ENCODE data around the gene MRTFA.
A peak's percentile ranks its signal among the peaks of the same experiment; 100 is the strongest.

Gene MRTFA

DNA sequence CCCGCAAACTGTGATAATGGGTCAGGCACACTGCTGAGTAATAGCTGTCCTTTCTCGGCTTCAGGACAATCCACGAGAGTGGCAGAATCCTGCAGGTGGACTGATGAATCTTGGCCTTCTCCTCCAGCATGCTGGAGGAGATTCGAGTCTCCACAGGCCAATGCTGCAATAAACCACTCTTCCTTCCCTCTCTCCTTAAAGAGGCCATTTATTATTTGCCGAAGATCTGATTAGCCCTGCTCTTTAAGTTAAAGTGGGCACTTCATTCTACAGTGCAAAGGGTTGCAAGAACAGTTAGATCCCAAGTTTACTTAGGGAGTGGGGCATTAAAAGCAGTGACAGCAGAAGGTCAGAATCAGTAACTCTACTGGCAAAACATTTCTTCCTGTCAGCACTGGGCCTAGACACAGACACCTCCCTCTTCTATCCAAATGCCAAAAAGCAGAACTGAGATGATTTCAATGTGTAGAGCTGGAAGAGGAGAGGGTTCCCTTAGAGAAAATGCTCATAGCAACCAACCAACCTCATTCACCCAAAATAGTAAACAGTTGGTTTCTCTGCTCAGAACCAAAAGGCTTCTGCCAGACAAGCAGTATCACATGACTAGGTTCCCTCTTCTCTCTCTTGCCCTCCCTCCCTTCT lies 144.4 kb downstream of the MRTFA start:
- no peak for DNase-seq (ENCODE audit: low spot score)

DNA sequence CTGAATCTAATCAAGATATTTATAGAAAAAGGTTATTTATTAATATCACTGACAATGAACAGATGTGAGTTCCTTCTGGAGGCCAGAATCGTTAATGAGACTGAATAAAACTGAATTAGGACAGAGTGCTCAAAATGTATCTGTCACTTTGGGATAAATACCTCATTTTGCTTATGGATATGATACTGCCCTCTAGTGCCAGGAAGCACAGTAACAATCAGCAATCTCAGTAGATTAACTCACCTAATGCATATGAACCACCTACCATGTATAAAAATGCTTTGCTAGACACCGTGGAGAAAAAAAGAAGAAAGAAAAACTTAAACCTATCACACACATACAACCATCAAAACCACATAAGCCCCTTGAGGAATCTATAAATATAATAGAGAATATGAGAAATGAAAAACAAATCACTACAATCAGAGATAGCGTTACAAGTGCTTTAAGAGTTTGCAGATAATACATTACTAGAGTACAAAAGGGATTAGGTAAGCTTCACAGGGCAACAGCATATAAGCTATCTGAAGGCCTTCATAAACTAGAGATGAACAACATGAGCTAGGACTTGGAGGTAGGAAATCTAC lies 148.8 kb downstream of the MRTFA start:
- peak; percentile 40 for DNase-seq (ENCODE audit: low spot score)

DNA sequence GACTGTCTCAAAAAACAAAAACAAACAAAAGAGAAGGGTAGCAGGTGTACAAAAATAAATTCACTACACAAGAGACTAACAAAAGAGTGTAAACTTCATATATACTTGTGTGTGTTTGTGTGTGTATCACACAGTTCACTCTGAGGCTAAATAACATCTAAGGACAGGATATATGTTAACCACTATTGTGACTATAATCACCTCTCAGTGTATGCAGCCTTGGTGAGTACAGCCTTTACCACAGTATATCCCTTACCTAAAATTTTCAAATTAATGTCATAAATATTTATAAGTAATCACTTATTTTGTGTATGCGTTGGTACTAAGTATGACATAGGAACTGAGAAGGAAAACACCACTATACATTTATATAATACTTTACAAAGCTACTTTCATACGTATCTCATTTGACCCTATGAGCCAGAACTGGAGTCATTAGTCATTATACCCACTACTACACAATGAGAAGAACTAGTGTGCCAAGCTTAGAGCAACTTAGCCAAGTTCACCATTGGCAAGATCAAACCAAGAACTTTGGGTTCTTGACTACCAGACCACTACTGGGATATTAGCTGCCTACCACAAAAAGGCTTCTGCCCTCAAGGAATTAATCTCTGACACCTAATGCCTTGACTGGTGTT lies 149.4 kb downstream of the MRTFA start:
- DNase-seq (ENCODE audit: low spot score), result no peak

DNA sequence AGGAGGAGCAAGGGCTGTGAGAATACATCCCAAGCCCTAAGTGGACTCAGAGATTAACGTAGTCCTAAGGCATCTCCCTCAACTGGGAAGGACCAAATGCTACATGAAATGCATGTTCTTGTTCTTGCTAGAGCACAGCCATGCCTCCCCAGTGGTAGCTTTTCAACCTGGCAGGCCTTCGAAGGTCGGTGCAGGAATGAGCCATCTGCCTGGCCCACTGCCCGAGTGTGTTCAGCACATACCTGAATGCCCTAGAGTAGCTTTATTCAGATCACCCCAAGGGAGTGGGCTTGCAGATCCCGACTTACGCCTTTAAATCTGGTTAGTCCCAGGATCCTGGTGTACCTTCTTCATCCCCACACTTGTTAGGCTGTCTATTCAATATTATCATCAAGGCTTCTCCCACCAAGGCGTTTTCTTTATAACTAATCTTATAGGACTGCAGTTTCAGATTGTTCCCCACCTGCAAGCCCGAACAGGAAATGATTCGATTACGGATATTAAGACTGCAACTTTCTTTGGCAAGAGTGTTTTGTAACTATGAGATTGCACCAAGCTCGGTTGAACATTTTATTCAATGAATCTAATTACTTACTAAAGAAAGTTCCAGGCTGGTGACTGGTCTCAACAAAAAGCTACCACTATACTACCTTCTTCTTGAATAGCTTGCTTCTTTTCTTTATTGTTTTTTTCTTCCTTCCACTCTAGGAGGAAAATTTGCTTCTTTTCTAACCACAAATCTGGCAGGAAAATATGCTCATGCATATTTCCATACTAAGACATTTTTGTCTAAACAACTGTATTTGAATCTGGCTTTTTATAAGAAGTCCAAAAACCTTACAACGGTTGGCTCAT lies 150.5 kb downstream of the MRTFA start:
- DNase-seq (ENCODE audit: low spot score), result no peak

DNA sequence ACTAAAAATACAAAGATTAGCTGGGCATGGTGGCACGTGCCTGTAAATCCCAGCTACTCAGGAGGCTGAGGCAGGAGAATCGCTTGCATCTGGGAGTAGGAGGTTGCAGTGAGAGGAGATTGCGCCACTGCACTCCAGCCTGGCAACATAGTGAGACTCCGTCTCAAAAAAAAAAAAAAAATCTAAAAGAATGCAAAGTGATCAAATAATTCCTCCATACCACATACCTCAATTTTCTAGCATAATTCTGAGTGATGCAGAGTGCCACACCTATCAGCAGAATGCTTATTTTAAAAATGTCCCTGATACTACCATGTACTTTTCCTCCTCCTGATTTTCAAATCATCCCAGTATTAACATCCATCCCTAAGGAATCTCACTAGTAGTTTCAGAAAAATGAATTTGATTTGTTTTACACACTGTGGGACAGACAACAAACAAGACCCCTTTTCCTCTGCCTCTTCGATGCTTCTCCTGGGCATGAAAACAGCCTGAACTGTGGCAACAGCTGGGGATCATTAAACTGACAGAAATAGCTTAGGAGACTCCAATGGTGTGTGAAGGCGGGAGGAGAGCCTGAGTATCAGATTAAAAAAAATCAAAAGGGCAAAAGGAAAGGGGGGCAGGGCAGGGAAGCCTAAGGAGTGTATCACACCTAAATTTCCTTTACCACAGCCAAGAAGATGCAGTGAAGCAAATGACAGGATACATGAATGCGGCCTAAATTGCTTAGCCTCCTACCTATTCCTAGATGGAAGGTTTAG lies 151.4 kb downstream of the MRTFA start:
- DNase-seq (ENCODE audit: low spot score), result no peak

DNA sequence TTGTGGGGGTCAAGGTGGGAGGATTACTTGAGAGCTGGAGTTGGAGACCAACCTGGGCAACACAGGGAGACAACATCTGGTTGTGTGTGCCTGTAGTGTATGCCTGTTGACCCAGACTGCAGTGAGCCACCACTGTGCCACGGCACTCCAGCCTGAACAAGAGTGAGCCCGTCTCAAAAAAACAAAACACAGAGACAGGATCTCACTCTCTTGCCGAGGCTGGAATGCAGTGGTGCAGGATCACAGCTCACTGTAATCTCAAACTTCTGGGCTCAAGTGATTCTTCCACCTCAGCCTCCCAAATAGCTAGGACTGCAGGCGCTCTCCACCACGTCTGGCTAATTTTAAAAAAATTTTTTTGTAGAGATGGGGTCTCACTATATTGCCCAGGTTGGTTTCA lies 153.6 kb downstream of the MRTFA start:
- DNase-seq (ENCODE audit: low spot score), result no peak

DNA sequence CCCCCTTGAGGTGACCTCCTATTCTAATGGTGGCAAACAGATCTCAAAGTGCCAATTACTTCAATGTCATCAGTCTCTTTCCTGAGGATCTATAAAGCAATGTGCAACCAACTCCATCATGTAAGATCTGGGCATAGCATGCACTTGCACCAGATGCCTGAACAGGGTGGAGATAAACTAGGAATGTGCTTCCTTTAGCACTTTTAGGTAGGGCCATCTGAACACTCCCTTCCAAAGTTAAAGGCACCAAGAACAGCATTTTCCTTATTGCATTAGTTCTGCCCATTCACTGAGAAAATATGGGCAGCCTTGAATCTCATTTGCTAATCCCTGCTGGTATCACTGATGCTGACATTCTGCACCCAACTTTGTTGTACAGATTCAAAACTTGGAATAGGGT lies 154.1 kb downstream of the MRTFA start:
- DNase-seq (ENCODE audit: low spot score), result no peak

DNA sequence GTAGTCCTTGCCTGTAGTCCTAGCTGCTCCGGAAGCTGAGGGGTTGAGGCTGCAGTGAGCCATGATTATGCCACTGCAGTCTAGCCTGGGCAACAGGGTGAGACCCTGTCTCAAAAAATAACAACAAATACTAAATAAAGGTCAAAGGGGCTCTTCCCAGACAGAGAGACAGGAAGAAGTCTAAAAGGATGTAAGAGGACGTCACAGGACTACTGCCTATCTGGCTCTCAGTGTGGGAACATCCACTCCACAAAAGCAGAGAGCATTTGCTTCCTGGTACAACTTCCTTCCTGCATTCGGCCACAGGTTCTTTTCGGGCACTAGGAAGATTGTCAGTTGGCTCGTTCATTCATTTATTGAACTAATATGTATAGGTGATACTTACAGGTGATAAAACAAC lies 155.5 kb downstream of the MRTFA start:
- no peak for DNase-seq (ENCODE audit: low spot score)

DNA sequence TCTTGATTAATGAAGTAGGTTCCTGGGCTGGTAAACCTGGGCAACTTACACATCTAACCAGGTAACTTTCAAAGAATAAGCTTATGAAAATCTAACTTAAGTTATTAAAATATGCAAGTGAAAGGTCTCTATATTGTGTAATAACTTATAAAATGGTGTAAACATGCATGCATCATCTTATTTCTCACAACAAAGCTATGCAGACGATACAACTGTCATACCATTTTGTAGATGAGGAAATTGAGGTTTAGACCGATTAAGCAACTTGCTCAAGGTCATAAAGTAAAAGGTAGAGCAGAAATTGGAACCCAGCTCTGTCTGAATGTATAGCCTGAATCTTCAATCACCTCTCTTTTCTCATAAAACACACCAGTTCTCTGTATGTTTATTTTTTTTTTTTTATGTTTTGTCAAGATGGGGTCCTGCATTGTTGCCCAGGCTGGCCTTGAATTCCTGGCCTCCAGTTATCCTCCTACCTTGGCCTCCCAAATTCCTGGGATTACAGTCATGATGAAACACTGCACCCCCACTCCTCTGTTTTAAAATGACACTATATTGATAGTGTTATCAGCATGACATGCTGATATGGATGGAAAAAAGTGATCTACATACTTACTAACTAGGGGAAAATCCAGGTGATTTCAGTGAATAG lies 156.5 kb downstream of the MRTFA start:
- no peak for DNase-seq (ENCODE audit: low spot score)

DNA sequence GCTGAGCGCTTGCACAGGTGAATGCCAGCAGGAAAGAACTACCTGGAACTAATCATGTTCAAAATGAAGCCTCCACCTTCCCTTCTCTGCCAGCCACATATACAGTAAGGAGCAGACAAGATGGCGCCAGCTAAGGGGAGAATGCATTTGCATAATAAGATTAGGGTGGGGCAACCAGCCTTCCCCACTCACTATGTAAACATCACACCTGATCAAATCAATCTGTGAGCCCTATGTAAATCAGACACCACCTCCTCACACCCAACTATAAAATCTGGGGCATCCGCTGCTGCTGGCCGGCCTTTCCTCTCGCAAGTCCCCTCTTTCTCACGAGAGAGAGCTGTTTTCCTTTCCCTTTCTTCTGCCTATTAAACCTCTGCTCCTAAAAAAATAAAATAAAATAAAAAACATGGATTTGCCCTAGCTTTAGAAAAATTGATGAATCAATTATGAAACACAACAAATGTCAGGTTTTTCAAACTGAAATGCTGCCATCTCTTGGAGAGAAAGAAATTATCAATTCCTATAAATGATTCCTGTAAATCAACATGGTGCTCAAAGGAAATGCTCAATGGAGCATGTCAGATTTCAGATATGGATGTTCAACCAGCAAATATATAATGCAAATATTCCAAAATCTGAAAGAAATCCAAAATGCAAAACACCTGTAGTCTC lies 157.3 kb downstream of the MRTFA start:
- no peak for DNase-seq (ENCODE audit: low spot score)

DNA sequence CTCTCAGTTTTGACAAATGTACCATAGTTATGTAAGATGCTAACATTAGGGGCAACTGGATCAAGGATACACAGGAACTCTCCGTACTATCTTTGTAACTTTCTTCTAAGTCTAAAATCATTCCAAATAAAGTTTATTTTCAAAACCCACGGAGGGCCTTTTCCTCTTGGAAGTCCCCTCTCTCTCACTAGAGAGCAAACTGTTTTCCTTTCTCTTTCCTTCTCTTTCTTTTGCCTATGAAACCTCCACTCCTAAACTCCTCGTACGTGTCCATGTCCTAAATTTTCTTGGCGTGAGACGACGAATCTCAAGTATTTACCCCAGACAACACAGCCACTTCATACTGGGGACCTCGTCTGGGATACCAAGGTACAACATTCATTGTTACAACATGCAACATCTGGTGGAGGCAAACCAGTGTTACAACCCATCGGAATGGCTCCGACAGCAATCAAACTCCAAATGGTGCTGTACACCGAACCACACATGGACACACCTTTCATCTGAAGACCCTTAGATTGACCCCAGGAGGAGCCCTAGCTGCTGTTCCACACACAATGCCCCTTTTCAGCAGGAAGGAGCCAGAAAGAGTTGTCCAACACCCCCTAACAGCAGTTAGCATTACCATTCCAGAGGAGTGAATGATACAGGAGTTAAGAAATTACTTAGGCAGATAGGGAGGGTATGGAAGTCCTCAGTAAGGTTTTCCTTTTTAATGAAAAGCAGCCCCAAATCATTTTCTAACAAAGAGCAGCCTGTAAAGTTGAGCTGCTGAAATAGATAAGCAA lies 158.0 kb downstream of the MRTFA start:
- DNase-seq (ENCODE audit: low spot score), result no peak

DNA sequence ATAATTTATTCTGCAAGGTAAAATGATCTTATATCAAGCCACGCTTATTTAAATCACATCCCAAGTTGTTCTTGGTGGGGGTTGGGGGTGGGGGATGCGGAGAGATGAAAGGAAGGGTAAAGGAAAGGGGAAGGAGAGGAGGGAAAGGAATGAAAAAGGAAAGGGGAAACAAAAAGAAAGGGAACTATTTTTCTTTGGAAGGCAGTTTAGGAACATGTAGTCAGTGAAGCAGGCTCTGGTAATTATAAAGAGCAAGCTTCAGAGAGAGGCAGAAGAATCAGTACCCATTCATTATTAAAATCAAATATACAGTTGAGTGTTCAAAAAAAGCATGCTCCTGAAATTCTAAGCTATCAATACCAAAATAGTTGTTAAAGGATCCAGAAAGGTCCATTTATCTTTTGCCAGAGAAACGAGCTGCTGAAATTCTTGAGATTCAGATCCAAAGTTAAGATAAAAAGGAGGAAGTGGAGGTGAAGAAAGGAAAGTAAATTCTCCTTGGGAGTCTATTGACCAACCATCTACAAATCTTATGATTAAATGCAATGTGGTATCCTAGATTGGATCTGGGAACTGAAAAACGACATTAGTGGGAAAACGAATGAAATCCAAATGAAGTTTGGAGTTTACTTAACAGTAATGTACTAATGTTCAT lies 158.7 kb downstream of the MRTFA start:
- DNase-seq (ENCODE audit: low spot score), result no peak

DNA sequence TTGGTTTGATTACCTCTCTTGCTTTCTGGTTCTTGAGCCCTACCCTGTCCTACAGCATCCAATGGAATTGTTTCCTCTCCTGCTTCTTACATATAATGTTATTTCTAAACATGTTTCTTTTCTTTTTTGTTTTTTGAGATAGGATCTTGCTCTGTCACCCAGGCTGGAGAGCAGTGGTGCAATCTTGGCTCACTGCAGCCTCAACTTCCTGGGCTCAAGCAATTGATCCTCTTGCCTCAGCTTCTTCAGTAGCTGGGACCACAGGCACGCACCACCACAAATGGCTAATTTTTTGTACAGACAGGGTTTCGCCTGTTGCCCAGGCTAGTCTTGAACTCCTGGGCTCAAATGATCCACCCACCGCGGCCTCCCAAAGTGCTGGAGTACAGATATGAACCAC lies 160.2 kb downstream of the MRTFA start:
- no peak for DNase-seq (ENCODE audit: low spot score)

DNA sequence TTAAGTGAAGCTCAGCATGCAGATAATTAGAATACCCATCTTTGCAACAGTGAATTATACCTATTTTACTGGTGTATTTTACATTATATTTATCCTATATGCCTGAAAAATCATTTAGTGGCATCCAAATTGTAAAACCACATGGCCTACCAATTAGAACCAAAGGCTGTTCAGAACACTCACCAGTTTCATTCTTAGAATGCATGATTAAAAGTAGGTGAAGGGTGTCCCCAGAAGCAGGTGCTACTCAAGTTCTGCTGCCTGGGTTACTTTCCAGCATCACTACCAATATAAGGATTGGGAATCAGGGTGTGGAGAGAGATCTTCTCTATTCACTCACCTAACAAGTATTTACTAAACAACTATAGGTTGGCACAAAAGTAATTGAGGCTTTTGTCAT lies 162.8 kb downstream of the MRTFA start:
- no peak for DNase-seq (ENCODE audit: low spot score)

DNA sequence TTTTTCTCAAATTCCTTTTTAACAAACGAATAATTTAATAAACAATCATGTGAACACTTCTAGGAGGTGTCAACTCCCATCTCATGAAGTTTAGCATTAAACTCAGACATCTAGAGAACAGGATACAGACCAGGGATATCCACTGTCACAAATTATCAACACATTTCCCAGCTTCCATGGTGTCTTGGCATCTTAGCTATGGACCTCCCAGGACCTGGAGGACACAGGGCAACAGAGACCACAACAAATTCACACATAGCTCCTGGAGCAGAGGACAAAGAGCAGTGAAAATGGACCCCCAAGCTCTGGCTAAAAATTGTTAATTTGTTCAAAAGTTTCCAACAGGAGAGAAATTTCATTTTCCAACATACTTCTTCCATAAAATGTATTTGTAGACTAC lies 163.9 kb downstream of the MRTFA start:
- DNase-seq (ENCODE audit: low spot score), result no peak

DNA sequence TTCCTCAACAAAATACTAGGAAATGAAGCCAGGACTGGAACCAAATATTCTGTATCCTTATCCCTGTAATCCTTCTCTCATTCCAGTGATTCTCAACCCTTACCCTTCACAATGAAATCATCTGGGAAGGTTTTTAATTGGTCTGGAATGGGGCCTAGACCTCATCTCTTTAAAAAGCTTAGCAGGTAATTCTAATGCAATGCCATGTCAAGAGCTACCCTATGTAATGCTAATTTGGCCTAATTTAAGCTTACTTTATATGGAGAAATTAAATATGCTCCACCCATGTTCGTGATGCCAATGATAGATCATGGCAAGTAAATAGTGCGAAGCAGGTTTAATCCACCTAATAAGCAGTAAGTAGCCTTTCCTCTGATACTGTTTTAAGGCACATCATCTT lies 164.5 kb downstream of the MRTFA start:
- DNase-seq (ENCODE audit: low spot score), result no peak

DNA sequence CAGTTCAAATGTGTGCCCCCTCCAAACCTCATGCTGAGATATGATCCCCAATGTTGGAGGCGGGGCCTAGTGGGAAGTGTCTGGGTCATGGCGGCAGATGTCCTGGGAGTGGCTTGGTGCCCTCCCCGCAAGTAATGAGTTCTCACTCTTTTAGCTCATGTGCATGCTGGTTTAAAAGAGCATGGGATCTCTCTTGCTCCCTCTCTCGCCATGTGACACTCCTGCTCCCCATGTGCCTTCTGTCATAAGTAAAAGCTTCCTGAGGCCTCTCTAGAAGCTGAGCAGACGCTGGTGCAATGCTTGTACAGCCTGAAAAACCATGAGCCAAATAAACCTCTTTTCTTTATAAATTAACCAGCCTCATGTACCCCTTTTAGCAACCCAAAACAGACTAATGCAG lies 167.3 kb downstream of the MRTFA start:
- DNase-seq (ENCODE audit: low spot score), result no peak

DNA sequence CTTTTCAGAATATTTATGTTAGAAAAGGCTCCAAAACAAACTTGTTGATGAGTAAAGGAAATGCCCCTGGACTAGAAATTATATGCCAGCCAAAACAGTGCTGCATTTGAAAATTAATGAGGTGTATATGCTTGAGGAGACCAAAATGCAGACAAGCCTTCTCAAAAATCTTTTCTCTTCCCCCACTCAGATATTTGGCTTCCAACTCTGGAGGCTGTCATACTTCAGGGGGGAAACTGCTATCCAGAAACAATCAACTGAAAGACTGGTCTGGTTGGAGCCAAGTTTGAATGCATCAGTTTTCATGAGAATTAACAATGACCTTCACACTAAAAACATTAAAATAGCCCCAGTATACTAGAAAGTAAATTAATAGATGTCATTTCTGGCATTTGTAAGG lies 167.9 kb downstream of the MRTFA start:
- DNase-seq (ENCODE audit: low spot score), result no peak

DNA sequence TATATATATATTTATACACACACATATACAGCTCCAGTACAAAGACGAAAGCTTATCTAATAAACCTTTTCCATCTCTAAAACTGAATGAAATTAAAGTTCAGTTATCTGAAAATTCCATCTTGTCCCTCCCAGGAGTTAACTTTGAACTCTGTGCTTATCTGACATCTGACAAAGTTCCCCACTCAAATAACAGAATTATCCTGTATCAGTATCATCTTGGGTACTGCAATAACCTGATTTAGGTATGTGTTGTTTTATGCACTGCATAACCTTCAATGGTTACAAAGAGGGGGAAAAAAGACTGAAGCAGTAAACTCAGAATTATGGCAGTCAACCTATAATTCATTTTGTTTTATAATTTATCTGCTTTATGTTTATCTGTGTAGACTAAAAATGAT lies 169.5 kb downstream of the MRTFA start:
- DNase-seq (ENCODE audit: low spot score), result no peak

DNA sequence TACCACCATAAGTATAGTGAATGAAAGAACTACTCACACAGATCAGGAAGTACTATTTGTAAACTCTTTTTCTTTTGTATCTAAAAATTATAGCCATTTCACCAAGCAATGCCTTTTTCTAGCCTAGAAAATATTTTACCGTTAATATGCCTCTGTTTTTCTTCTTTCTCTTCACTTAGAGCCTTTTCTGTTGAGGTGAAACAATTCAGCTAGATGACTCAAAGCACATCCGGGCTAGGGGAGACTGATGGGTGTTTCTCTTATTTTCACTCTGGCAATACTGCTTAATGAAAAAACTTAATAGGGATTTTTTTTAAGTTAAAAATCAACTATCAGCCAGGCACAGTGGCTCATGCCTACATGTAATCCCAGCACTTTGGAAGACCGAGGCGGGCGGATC lies 172.8 kb downstream of the MRTFA start:
- DNase-seq (ENCODE audit: low spot score), result no peak
